Lower lobe of right lung (tissue), 2 donors: ENCODE results near the gene ETV3. TPM values are rescaled to one million over a fixed set of nuclear protein-coding genes. Genes with fewer than 3 reads are reported as not detected.

Experiments
- ATAC-seq, 2 donors: fragments of 200-7000 bp; cut with Tn5 transposase; one replicate each; pipeline ENCODE4 v1.9.1; 2020 to 2022; ENCODE audit warnings: mild to moderate bottlenecking in 2 of 2, moderate library complexity in 2 of 2
- DNase-seq: peaks from one replicate; pipeline ENCODE4 v3.0.0-alpha.2; 2020
- H3K27ac ChIP-seq: fragments of 200-600 bp; one replicate; pipeline ENCODE4 v1.8.0; 2022
- H3K27me3 ChIP-seq: fragments of 200-600 bp; one replicate; pipeline ENCODE4 v1.8.0; 2022; ENCODE audit warnings: low read depth
- H3K36me3 ChIP-seq: fragments of 200-600 bp; one replicate; pipeline ENCODE4 v1.8.0; 2022; ENCODE audit warnings: mild to moderate bottlenecking
- H3K4me1 ChIP-seq: fragments of 200-600 bp; one replicate; pipeline ENCODE4 v1.8.0; 2022
- H3K4me3 ChIP-seq: fragments of 200-600 bp; one replicate; pipeline ENCODE4 v1.8.0; 2022; ENCODE audit warnings: mild to moderate bottlenecking
- H3K9me3 ChIP-seq: fragments of 200-600 bp; one replicate; pipeline ENCODE4 v1.8.0; 2022
- CTCF ChIP-seq: fragments of 200-600 bp; IDR thresholded peaks from one replicate; pipeline ENCODE4 v1.8.0; 2022; ENCODE audit warnings: antibody characterized with exemption, mild to moderate bottlenecking
- intact Hi-C: fragments of 100-400 bp; cut with DNase I; formaldehyde crosslinking; loops from one replicate; pipeline ENCODE4 v1.11.0; 2022
- total RNA-seq: library from RNA; stranded (reverse); fragmentation: NEBNext Ultra II Directional; extraction: Animal tissue kit (Norgen Biotek cat#: 25700); gene quantifications from one replicate; pipeline ENCODE4 v1.2.1, GENCODE V29; 2021
- donor health status: DM: no; HTN: yes; CAD: no; lungs with severe emphysema.

Gene ETV3
- total RNA-seq, 1 donor from 2014 or later = 29.5 TPM

DNA sequence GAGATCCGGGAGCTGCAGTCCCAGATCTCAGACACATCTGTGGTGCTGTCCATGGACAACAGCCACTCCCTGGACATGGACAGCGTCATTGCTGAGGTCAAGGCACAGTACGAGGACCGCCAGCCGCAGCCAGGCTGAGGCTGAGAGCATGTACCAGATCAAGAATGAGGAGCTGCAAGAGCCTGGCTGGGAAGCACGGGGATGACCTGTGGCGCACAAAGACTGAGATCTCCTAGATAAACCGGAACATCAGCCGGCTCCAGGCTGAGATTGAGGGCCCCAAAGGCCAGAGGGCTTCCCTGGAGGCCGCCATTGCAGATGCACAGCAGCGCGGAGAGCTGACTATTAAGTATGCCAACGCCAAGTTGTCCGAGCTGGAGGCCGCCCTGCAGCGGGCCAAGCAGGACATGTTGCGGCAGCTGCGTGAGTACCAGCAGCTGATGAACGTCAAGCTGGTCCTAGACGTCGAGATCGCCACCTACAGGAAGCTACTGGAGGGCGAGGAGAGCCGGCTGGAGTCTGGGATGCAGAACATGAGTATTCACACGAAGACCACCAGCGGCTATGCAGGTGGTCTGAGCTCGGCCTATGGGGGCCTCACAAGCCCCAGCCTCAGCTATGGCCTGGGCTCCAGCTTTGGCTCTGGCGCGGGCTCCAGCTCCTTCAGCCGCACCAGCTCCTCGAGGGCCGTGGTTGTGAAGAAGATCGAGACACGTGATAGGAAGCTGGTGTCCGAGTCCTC is 64.1 kb downstream of the ETV3 start:
- DNase-seq = peak; percentile 82
- peak; percentile 55 to 70 for ATAC-seq
- peak; percentile 78 for TF ChIP-seq CTCF
- intact Hi-C loops = no loop called here
- H3K36me3 ChIP-seq = no peaks in the 10 kb centered on the region
- H3K27me3 ChIP-seq = peaks cover 5% of the 10 kb centered on the region
- H3K4me1 ChIP-seq = peaks cover 8% of the 10 kb centered on the region
- H3K9me3 ChIP-seq = no peaks in the 10 kb centered on the region
- H3K27ac ChIP-seq = no peak overlapping the region
- peak overlapping the region; percentile 27 for H3K4me3 ChIP-seq

Other genes with a start within 250 kb of the ETV3 start
- gene PEAR1, start 244.7 kb downstream of the ETV3 start, total RNA-seq = 14.8 TPM
- gene LRRC71, start 217.8 kb downstream of the ETV3 start, total RNA-seq = 5.3 TPM
- 54.5 TPM for gene ARHGEF11, start 92.7 kb downstream of the ETV3 start, total RNA-seq
- gene ETV3L, start 38.6 kb downstream of the ETV3 start, total RNA-seq = not detected